GM21576 (cell line): ENCODE data around the gene TMEM63B.
"Not testable (repeated sequence)": the region's sequence is repeated elsewhere in the genome, so short reads cannot be mapped to it uniquely, and the experiment has no call there.

ENCODE experiments used
- ATAC-seq: cut with Tn5 transposase; IDR thresholded peaks from one replicate; pipeline ENCODE4 v1.9.1; 2021; ENCODE audit warnings: mild to moderate bottlenecking, moderate library complexity; ENCODE audit not compliant: unreplicated experiment

Gene TMEM63B

GRCh38 chr6:44166591-44167184 is 39.3 kb downstream of the TMEM63B start:
- ATAC-seq, result no peak

- ATAC-seq, result no peak
These were observed 40.2 kb downstream of the TMEM63B start for GRCh38 chr6:44167567-44167966.

DNA sequence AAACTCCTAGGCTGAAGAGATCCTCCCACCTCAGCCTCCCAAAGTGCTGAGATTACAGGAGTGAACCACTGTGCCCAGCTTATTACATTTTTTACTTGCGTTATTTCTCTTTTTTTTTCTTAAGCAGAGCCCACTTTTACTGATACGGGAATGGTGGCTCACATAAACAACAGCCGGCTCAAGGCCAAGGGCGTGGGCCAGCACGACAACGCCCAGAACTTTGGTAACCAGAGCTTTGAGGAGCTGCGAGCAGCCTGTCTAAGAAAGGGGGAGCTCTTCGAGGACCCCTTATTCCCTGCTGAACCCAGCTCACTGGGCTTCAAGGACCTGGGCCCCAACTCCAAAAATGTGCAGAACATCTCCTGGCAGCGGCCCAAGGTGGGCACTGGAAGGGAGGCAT is 41.8 kb downstream of the TMEM63B start:
- ATAC-seq, result no peak

DNA sequence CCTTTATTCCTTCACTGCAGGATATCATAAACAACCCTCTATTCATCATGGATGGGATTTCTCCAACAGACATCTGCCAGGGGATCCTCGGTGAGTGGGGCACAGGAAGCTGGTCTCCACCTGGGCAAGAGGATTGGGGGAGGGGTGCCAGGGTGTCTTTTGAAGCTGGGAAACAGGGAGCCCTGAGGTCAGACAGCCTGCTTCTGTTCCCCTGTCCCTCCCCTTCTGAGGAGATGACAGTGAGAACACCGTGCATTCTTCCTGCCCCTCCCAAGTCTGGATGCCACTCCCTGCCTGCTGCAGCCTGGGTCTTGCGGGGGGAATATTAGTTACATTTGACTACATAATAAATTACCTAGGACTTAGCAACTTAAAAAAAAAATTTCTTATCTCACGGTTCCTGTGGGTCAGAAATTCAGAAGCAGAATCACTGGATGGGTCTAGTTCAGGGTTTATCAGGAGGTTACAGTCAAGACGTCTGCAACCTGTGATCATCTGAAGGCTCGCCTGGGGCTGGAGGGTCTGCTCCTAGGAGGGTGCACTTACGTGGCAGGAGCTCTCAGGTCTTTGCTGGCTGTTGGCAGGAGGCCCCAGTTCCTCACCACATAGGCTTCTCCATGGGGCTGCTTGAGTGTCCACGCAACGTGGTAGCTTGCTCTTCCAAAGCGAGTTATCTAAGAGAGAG is 42.7 kb downstream of the TMEM63B start:
- ATAC-seq, result no peak

- no peak for ATAC-seq
These were observed 44.7 kb downstream of the TMEM63B start for GRCh38 chr6:44171899-44172546.

DNA sequence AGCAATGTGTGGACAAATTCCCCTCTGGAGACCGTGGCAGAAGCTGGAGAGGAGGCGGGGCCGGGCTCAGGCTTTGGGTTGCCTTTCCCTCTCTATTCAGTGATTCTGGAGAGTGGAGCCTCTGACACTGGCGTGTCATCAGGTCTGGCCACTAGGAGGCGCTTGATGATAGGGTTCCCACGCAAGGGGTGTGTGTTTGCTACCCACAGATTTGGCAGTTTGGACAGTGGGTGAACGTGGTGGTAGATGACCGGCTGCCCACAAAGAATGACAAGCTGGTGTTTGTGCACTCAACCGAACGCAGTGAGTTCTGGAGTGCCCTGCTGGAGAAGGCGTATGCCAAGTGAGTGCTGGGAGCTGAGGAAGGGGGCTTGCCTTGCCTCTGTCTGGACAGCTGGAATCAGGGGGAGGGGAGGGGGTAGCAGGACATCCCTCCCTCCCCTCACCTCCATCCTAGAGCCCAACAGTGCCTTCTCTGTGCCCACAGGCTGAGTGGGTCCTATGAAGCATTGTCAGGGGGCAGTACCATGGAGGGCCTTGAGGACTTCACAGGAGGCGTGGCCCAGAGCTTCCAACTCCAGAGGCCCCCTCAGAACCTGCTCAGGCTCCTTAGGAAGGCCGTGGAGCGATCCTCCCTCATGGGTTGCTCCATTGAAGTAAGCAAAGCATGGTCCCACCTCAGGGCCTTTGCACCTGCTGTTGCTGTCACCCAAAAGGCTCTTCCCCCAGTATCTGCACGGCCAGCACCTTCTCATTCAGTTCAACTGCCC is 45.6 kb downstream of the TMEM63B start:
- ATAC-seq, result no peak

DNA sequence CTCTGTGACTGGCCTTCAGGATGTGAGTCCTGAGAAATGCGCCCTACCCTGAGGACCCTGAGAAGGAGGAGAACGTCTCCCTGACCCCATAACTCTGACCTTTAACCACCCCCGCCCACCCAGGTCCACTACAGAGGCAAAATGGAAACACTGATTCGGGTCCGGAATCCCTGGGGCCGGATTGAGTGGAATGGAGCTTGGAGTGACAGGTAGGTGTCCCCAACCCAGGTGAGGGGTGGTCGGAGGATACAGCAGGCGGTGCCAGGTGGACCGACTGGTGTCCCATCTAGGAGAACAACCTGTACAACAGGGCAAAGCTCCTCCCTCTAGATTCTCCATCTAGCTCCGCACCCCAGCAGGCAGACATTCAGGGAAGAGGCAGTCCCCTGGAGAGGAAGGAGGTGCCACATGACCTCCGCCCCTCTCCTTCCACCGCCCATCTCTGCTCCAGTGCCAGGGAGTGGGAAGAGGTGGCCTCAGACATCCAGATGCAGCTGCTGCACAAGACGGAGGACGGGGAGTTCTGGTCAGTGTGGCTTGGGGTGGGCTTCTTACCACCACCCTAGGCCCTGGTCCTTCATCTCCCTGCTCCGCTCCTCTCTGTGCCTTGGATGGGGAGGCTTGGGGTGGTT is 48.9 kb downstream of the TMEM63B start:
- no peak for ATAC-seq

- peak; percentile 45 for ATAC-seq
These were observed 49.6 kb downstream of the TMEM63B start for GRCh38 chr6:44176762-44177509.

GRCh38 chr6:44177691-44178423 is 50.5 kb downstream of the TMEM63B start:
- ATAC-seq, result no peak

- no peak for ATAC-seq
These were observed 51.2 kb downstream of the TMEM63B start for GRCh38 chr6:44178424-44179071.

DNA sequence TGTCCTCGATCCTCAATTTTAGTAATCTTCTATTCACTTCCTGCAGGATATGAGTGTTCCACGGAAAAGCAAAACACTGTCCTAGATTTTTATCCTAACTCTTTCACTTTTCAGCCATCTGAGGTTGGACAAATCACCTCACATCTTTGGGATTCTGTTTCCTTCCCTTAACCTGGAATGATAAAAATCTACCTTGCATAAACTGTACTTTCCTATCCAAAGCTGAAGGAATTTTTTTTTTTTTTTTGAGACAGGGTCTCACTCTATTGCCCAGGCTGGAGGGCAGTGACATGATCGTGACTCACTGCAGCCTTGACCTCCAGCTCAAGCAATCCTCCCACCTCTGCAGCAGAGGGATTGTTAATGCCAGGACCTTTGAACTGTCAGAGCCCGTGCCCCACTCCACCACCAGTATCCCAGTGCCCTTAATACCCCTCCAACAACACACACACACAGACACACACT is 51.8 kb downstream of the TMEM63B start:
- no peak for ATAC-seq

GRCh38 chr6:44179648-44180047 is 52.3 kb downstream of the TMEM63B start:
- ATAC-seq, result no peak

- no peak for ATAC-seq
These were observed 53.1 kb downstream of the TMEM63B start for GRCh38 chr6:44180406-44180805.

- no peak for ATAC-seq
These were observed 53.5 kb downstream of the TMEM63B start for GRCh38 chr6:44180886-44181285.

DNA sequence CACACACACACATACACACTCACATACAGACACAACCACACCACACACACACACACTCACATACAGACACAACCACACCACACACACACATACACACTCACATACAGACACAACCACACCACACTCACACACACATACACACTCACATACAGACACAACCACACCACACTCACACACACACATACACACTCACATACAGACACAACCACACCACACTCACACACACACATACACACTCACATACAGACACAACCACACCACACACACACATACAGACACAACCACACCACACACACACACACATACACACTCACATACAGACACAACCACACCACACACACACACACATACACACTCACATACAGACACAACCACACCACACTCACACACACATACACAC is 54.4 kb downstream of the TMEM63B start:
- ATAC-seq, result not testable (repeated sequence)

- ATAC-seq, result no peak
These were observed 55.6 kb downstream of the TMEM63B start for GRCh38 chr6:44182911-44183390.

- no peak for ATAC-seq
These were observed 56.4 kb downstream of the TMEM63B start for GRCh38 chr6:44183783-44184182.

GRCh38 chr6:44185356-44185755 is 58.0 kb downstream of the TMEM63B start:
- ATAC-seq, result not testable (repeated sequence)
